Liver (tissue), 9 donors: Measurements from ENCODE around the gene PFKP. TPM values are rescaled to one million over a fixed set of nuclear protein-coding genes. Genes with fewer than 3 reads are reported as not detected.

Experiments
- DNase-seq: peaks from one replicate; pipeline ENCODE4 v3.0.0-alpha.2; 2017; ENCODE audit warnings: low spot score
- H3K27ac ChIP-seq, 2 donors: one replicate each; pipeline ENCODE4 v1.7.0; 2013; ENCODE audit warnings: inconsistent platforms in 2 of 2, low read length in 2 of 2, control low read depth in 1 of 2, low read depth in 1 of 2, mild to moderate bottlenecking in 1 of 2
- H3K27me3 ChIP-seq, 4 donors: one replicate each; pipeline versions ENCODE4 v1.6.1 to v1.7.0; 2013; ENCODE audit warnings: low read length in 3 of 4, inconsistent platforms in 1 of 4, mild to moderate bottlenecking in 1 of 4, moderate library complexity in 1 of 4; ENCODE audit not compliant: control insufficient read depth in 4 of 4, insufficient read depth in 4 of 4
- H3K36me3 ChIP-seq, 4 donors: one replicate each; pipeline versions ENCODE4 v1.6.1 to v1.7.0; 2013; ENCODE audit warnings: low read length in 3 of 4, mild to moderate bottlenecking in 3 of 4, low read depth in 1 of 4, moderate library complexity in 1 of 4; ENCODE audit not compliant: control insufficient read depth in 4 of 4, insufficient read depth in 3 of 4
- H3K4me1 ChIP-seq, 4 donors: one replicate each; pipeline versions ENCODE4 v1.6.1 to v1.7.0; 2013; ENCODE audit warnings: low read length in 3 of 4, mild to moderate bottlenecking in 3 of 4, moderate library complexity in 1 of 4; ENCODE audit not compliant: control insufficient read depth in 4 of 4, insufficient read depth in 4 of 4
- H3K4me3 ChIP-seq, 3 donors: one replicate each; pipeline versions ENCODE4 v1.6.1 to v1.7.0; 2013; ENCODE audit warnings: low read length in 3 of 3, control low read depth in 1 of 3, low read depth in 1 of 3, mild to moderate bottlenecking in 1 of 3
- H3K9ac ChIP-seq, 2 donors: one replicate each; pipeline ENCODE4 v1.7.0; 2013; ENCODE audit warnings: low read length in 2 of 2, mild to moderate bottlenecking in 2 of 2, moderate library complexity in 2 of 2, control low read depth in 1 of 2, low read depth in 1 of 2
- H3K9me3 ChIP-seq, 4 donors: one replicate each; pipeline versions ENCODE4 v1.6.1 to v1.7.0; 2013; ENCODE audit warnings: low read length in 3 of 4; ENCODE audit not compliant: control insufficient read depth in 4 of 4
- ATF3 ChIP-seq: IDR thresholded peaks from 2 replicates; pipeline ENCODE4 v1.6.1; 2016; ENCODE audit warnings: antibody characterized with exemption
- CTCF ChIP-seq: fragments of 150-350 bp; IDR thresholded peaks from 2 replicates; pipeline ENCODE4 v1.5.1; 2017; ENCODE audit warnings: improper control_type of control experiment, low read depth, low read length; ENCODE audit not compliant: missing input control
- EGR1 ChIP-seq, 2 donors: IDR thresholded peaks; 2 replicates each; pipeline ENCODE4 v1.6.1; 2016 to 2018; ENCODE audit warnings: antibody characterized with exemption in 2 of 2, low read depth in 2 of 2
- FOXA1 ChIP-seq: IDR thresholded peaks from 2 replicates; pipeline ENCODE4 v1.6.1; 2016; ENCODE audit warnings: antibody characterized with exemption
- FOXA2 ChIP-seq: IDR thresholded peaks from 2 replicates; pipeline ENCODE4 v1.6.1; 2016; ENCODE audit warnings: antibody characterized with exemption
- GABPA ChIP-seq, 2 donors: IDR thresholded peaks in 1 of 2; conservative IDR thresholded peaks in 1 of 2; 2 replicates each; pipeline ENCODE4 v1.6.1; 2016; ENCODE audit warnings: antibody characterized with exemption in 2 of 2, mild to moderate bottlenecking in 1 of 2, moderate library complexity in 1 of 2
- HNF4A ChIP-seq, 2 donors: conservative IDR thresholded peaks; 2 replicates each; pipeline ENCODE4 v1.6.1; 2016; ENCODE audit warnings: antibody characterized with exemption in 2 of 2, mild to moderate bottlenecking in 2 of 2
- HNF4G ChIP-seq: IDR thresholded peaks from 2 replicates; pipeline ENCODE4 v1.6.1; 2016; ENCODE audit warnings: antibody characterized with exemption
- MAX ChIP-seq: IDR thresholded peaks from 2 replicates; pipeline ENCODE4 v1.6.1; 2016; ENCODE audit warnings: antibody characterized with exemption
- NR2F2 ChIP-seq: IDR thresholded peaks from 2 replicates; pipeline ENCODE4 v1.6.1; 2016; ENCODE audit warnings: antibody characterized with exemption
- RAD21 ChIP-seq, 2 donors: IDR thresholded peaks; 2 replicates each; pipeline ENCODE4 v1.6.1; 2016; ENCODE audit warnings: antibody characterized with exemption in 2 of 2, mild to moderate bottlenecking in 2 of 2
- RXRA ChIP-seq, 2 donors: IDR thresholded peaks; 2 replicates each; pipeline ENCODE4 v1.6.1; 2017 to 2018; ENCODE audit warnings: antibody characterized with exemption in 2 of 2, mild to moderate bottlenecking in 1 of 2
- SP1 ChIP-seq: IDR thresholded peaks from 2 replicates; pipeline ENCODE4 v1.6.1; 2018; ENCODE audit warnings: antibody characterized with exemption, mild to moderate bottlenecking
- YY1 ChIP-seq: IDR thresholded peaks from 2 replicates; pipeline ENCODE4 v1.6.1; 2016; ENCODE audit warnings: antibody characterized with exemption, mild to moderate bottlenecking
- ZBTB33 ChIP-seq: IDR thresholded peaks from 2 replicates; pipeline ENCODE4 v1.6.1; 2016; ENCODE audit warnings: antibody characterized with exemption
- WGBS: extraction: QIAGEN DNeasy Blood & Tissue Kit; methylation state at CpG from one replicate; pipeline ENCODE4 v1.1.7; 2013; 5-methylcytosine and 5-hydroxymethylcytosine counted together
- polyA plus RNA-seq, 2 donors: library from polyadenylated mRNA; stranded (reverse) in 1 of 2; unstranded in 1 of 2; fragments of 200-250 nt in 1 of 2; fragments of >200 nt in 1 of 2; fragmentation: Nextera tagmentation in 1 of 2; extraction: Ambion mirVana in 1 of 2; gene quantifications; one replicate each; pipeline versions ENCODE4 v1.2.1 to v1.2.3, GENCODE V29; 2013 to 2015
- total RNA-seq, 2 donors: library from RNA; depleted of rRNA; stranded (reverse); fragments of >200 nt; gene quantifications; one replicate each; pipeline ENCODE4 v1.2.3, GENCODE V29; 2014
- donor health status: healthy.
- donor health status: healthy.
- donor health status: healthy.
- donor health status: healthy.
- donor health status: healthy.

PFKP gene
- total and polyA plus RNA-seq, 4 donors: 1.1 to 5.0 (median 2.8) TPM

- H3K27ac ChIP-seq: no peak overlapping the region
- no peaks in the 10 kb centered on the region for H3K9me3 ChIP-seq
- H3K36me3 ChIP-seq: peaks cover 19 to 86% (median 70%) of the 10 kb centered on the region in 4 donors
- DNase-seq: no peak
- TF ChIP-seq FOXA2 (no peak), CTCF (no peak), RAD21 (IDR thresholded peaks at IDR 0.05) (no peak), HNF4A (conservative IDR thresholded peaks at IDR 0.05) (no peak), NR2F2 (no peak), GABPA (IDR thresholded peaks at IDR 0.05 in 1 of 2, conservative IDR thresholded peaks at IDR 0.05 in 1 of 2) (no peak), ZBTB33 (no peak), MAX (no peak), HNF4G (no peak), RXRA (IDR thresholded peaks at IDR 0.05) (no peak), FOXA1 (no peak), ATF3 (no peak), SP1 (no peak), EGR1 (IDR thresholded peaks at IDR 0.05; ENCODE audit: low read depth in 2 of 2) (no peak)
- H3K4me3 ChIP-seq: no peak overlapping the region
- no peak overlapping the region for H3K9ac ChIP-seq
- 91% methylated on average over 14 of the region's 14 CpGs for WGBS
- H3K4me1 ChIP-seq: no peaks in the 10 kb centered on the region
- no peaks in the 10 kb centered on the region for H3K27me3 ChIP-seq
Observed at GRCh38 chr10:3142146-3142875, 75.0 kb downstream of the PFKP start.

- Histone ChIP-seq H3K9me3 (no peaks in the 10 kb centered on the region), H3K9ac (no peak overlapping the region), H3K27me3 (no peaks in the 10 kb centered on the region), H3K4me3 (no peak overlapping the region), H3K27ac (no peak overlapping the region), H3K4me1 (no peaks in the 10 kb centered on the region), H3K36me3 (peaks cover 18 to 86% (median 72%) of the 10 kb centered on the region in 4 donors)
- WGBS: 98% methylated on average over 17 of the region's 17 CpGs
- DNase-seq: no peak
- TF ChIP-seq MAX (no peak), FOXA1 (no peak), HNF4A (conservative IDR thresholded peaks at IDR 0.05) (no peak), YY1 (no peak), ZBTB33 (no peak)
Observed at GRCh38 chr10:3143366-3143765, 76.0 kb downstream of the PFKP start.
